ENCODE results near the gene CMTM6.

Gene CMTM6

GRCh38 chr3:32488474-32489008, 14.1 kb downstream of the CMTM6 start:
- TF ChIP-seq ZFX (IDR thresholded peaks at IDR 0.05) (no peak), CTCF (conservative IDR thresholded peaks at IDR 0.05) (no peak)
- H3K27ac ChIP-seq: no peak overlapping the region

- TF ChIP-seq ZFX (IDR thresholded peaks at IDR 0.05) (no peak), CTCF (conservative IDR thresholded peaks at IDR 0.05) (no peak)
- H3K27ac ChIP-seq: no peak overlapping the region
These were observed 14.7 kb downstream of the CMTM6 start for GRCh38 chr3:32487781-32488473.

GRCh38 chr3:32484436-32484835, 18.2 kb downstream of the CMTM6 start:
- TF ChIP-seq CTCF (conservative IDR thresholded peaks at IDR 0.05) (no peak), ZFX (IDR thresholded peaks at IDR 0.05) (no peak)
- no peak overlapping the region for H3K27ac ChIP-seq

- H3K27ac ChIP-seq: no peak overlapping the region
- TF ChIP-seq CTCF (conservative IDR thresholded peaks at IDR 0.05) (no peak), ZFX (IDR thresholded peaks at IDR 0.05) (no peak)
These were observed 18.9 kb downstream of the CMTM6 start for GRCh38 chr3:32483772-32484171.

GRCh38 chr3:32482693-32483092, 20.0 kb downstream of the CMTM6 start:
- H3K27ac ChIP-seq: no peak overlapping the region
- TF ChIP-seq ZFX (IDR thresholded peaks at IDR 0.05): no peak
- no peak for TF ChIP-seq CTCF (conservative IDR thresholded peaks at IDR 0.05)

GRCh38 chr3:32481791-32482631, 20.6 kb downstream of the CMTM6 start:
- no peak for TF ChIP-seq ZFX (IDR thresholded peaks at IDR 0.05)
- no peak for TF ChIP-seq CTCF (conservative IDR thresholded peaks at IDR 0.05)
- H3K27ac ChIP-seq: no peak overlapping the region

- TF ChIP-seq CTCF (conservative IDR thresholded peaks at IDR 0.05) (no peak), ZFX (IDR thresholded peaks at IDR 0.05) (no peak)
- no peak overlapping the region for H3K27ac ChIP-seq
These were observed 22.0 kb downstream of the CMTM6 start for GRCh38 chr3:32480604-32481003.
